ENCODE measurements around the gene CARS2.

Gene CARS2

DNA sequence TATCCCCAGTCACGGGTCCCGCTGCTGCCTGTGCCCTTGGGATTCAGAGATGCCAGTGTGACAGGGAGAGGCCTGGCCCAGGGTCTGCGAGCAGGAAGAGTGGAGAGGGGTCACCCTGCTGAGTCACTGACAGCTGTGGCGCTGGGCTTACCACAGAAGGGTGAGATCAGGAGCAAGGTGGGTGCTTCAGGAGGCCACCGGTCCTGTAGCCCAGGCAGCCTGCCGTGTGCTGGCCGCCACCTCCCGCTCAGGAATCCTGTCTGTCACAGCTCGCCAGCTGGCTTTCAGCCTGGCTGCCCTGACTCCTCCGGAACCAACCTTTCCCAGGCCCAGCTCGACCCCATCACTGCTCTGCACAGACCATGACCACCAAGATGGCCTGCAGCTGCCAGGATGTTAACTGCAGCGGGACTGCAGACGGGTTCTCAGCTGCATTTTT is 65.3 kb downstream of the CARS2 start:
- Histone ChIP-seq H3K36me3 (ENCODE audit: insufficient read depth, low read depth, low read length) (peaks cover 83% of the 10 kb centered on the region), H3K9ac (ENCODE audit: low read depth, low read length) (no peak overlapping the region)

GRCh38 chr13:110639935-110640334 is 66.0 kb downstream of the CARS2 start:
- H3K4me3 ChIP-seq (ENCODE audit: low read length) = no peak overlapping the region
- no peaks in the 10 kb centered on the region for H3K27me3 ChIP-seq (ENCODE audit: insufficient read depth, low read length)
- no peak overlapping the region for H3K27ac ChIP-seq (ENCODE audit: low read length)
- no peak overlapping the region for H3K9ac ChIP-seq (ENCODE audit: low read depth, low read length)
- no peaks in the 10 kb centered on the region for H3K9me3 ChIP-seq (ENCODE audit: insufficient read depth, low read depth, low read length)
- no peaks in the 10 kb centered on the region; the same call in 1 of the 2 replicates for H3K4me1 ChIP-seq (ENCODE audit: insufficient read depth, low read length)
- peaks cover 88% of the 10 kb centered on the region for H3K36me3 ChIP-seq (ENCODE audit: insufficient read depth, low read depth, low read length)

More for the DNA sequence above, 65.3 kb downstream of the CARS2 start:
- H3K27ac ChIP-seq (ENCODE audit: low read length) = no peak overlapping the region
- no peaks in the 10 kb centered on the region for H3K9me3 ChIP-seq (ENCODE audit: insufficient read depth, low read depth, low read length)
- H3K4me3 ChIP-seq (ENCODE audit: low read length) = no peak overlapping the region
- H3K27me3 ChIP-seq (ENCODE audit: insufficient read depth, low read length) = no peaks in the 10 kb centered on the region
- no peaks in the 10 kb centered on the region; the same call in 1 of the 2 replicates for H3K4me1 ChIP-seq (ENCODE audit: insufficient read depth, low read length)

GRCh38 chr13:110638814-110639806 is 66.8 kb downstream of the CARS2 start:
- H3K9me3 ChIP-seq (ENCODE audit: insufficient read depth, low read depth, low read length) = no peaks in the 10 kb centered on the region
- H3K36me3 ChIP-seq (ENCODE audit: insufficient read depth, low read depth, low read length) = peaks cover 94% of the 10 kb centered on the region
- no peak overlapping the region for H3K9ac ChIP-seq (ENCODE audit: low read depth, low read length)
- H3K27me3 ChIP-seq (ENCODE audit: insufficient read depth, low read length) = no peaks in the 10 kb centered on the region
- H3K4me1 ChIP-seq (ENCODE audit: insufficient read depth, low read length) = no peaks in the 10 kb centered on the region
- no peak overlapping the region for H3K4me3 ChIP-seq (ENCODE audit: low read length)
- no peak overlapping the region for H3K27ac ChIP-seq (ENCODE audit: low read length)

DNA sequence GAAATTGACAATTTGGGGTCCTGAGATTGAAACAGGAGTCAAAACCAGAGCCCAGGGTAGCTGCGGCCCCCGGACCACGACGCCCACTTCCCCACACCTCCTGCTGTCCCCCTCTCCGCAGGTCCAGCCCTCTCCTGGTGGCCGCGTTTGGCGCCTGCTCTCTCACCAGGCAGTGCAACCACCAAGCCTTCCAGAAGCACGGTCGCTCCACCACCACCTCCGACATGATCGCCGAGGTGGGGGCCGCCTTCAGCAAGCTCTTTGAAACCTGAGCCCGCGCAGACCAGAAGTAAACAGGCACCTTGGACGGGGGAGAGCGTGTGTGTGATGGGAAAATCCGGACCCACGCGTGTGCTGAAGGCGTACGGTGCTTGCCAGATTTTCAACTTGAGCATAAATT is 67.7 kb downstream of the CARS2 start:
- Histone ChIP-seq H3K36me3 (ENCODE audit: insufficient read depth, low read depth, low read length) (peaks cover 89% of the 10 kb centered on the region), H3K27ac (ENCODE audit: low read length) (no peak overlapping the region), H3K9ac (ENCODE audit: low read depth, low read length) (no peak overlapping the region)

DNA sequence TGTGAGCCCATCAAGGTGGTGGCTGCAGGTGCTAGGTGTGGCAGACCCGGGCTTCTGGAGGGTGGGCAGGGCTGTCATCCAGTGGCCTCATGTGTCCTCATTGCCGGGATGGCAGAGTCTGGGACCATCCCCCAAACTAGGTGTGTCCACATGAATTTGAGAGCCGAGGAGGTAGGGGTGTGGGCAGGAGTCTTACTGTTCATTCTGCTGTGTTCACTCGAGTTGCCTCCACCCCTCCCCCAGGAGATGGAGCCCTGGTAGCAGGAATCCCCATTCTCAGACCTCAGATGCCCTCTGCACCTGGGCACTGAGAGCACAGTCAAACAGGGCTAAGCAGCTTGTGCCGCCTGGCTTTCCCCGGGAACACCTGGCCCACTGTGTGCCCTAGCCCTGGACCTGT is 68.2 kb downstream of the CARS2 start:
- H3K9me3 ChIP-seq (ENCODE audit: insufficient read depth, low read depth, low read length) = no peaks in the 10 kb centered on the region
- no peak overlapping the region for H3K4me3 ChIP-seq (ENCODE audit: low read length)
- no peaks in the 10 kb centered on the region for H3K4me1 ChIP-seq (ENCODE audit: insufficient read depth, low read length)
- H3K36me3 ChIP-seq (ENCODE audit: insufficient read depth, low read depth, low read length) = peaks cover 84% of the 10 kb centered on the region
- no peaks in the 10 kb centered on the region for H3K27me3 ChIP-seq (ENCODE audit: insufficient read depth, low read length)
- H3K27ac ChIP-seq (ENCODE audit: low read length) = no peak overlapping the region
- no peak overlapping the region for H3K9ac ChIP-seq (ENCODE audit: low read depth, low read length)

More for the DNA sequence above, 67.7 kb downstream of the CARS2 start:
- H3K27me3 ChIP-seq (ENCODE audit: insufficient read depth, low read length) = no peaks in the 10 kb centered on the region
- no peak overlapping the region for H3K4me3 ChIP-seq (ENCODE audit: low read length)
- no peaks in the 10 kb centered on the region for H3K4me1 ChIP-seq (ENCODE audit: insufficient read depth, low read length)
- H3K9me3 ChIP-seq (ENCODE audit: insufficient read depth, low read depth, low read length) = no peaks in the 10 kb centered on the region

GRCh38 chr13:110637275-110637674 is 68.6 kb downstream of the CARS2 start:
- H3K36me3 ChIP-seq (ENCODE audit: insufficient read depth, low read depth, low read length) = peaks cover 81% of the 10 kb centered on the region
- no peaks in the 10 kb centered on the region for H3K4me1 ChIP-seq (ENCODE audit: insufficient read depth, low read length)
- H3K27me3 ChIP-seq (ENCODE audit: insufficient read depth, low read length) = no peaks in the 10 kb centered on the region
- no peak overlapping the region for H3K4me3 ChIP-seq (ENCODE audit: low read length)
- H3K9ac ChIP-seq (ENCODE audit: low read depth, low read length) = no peak overlapping the region
- no peaks in the 10 kb centered on the region for H3K9me3 ChIP-seq (ENCODE audit: insufficient read depth, low read depth, low read length)
- H3K27ac ChIP-seq (ENCODE audit: low read length) = no peak overlapping the region

- Histone ChIP-seq H3K4me3 (ENCODE audit: low read length) (no peak overlapping the region), H3K27ac (ENCODE audit: low read length) (no peak overlapping the region), H3K9ac (ENCODE audit: low read depth, low read length) (no peak overlapping the region), H3K9me3 (ENCODE audit: insufficient read depth, low read depth, low read length) (no peaks in the 10 kb centered on the region), H3K36me3 (ENCODE audit: insufficient read depth, low read depth, low read length) (peaks cover 78% of the 10 kb centered on the region), H3K27me3 (ENCODE audit: insufficient read depth, low read length) (no peaks in the 10 kb centered on the region), H3K4me1 (ENCODE audit: insufficient read depth, low read length) (no peaks in the 10 kb centered on the region)
Observed at GRCh38 chr13:110636701-110637201, 69.2 kb downstream of the CARS2 start.

GRCh38 chr13:110636053-110636475 is 69.9 kb downstream of the CARS2 start:
- Histone ChIP-seq H3K36me3 (ENCODE audit: insufficient read depth, low read depth, low read length) (peaks cover 77% of the 10 kb centered on the region), H3K27ac (ENCODE audit: low read length) (no peak overlapping the region), H3K27me3 (ENCODE audit: insufficient read depth, low read length) (no peaks in the 10 kb centered on the region), H3K4me1 (ENCODE audit: insufficient read depth, low read length) (no peaks in the 10 kb centered on the region), H3K9me3 (ENCODE audit: insufficient read depth, low read depth, low read length) (no peaks in the 10 kb centered on the region), H3K9ac (ENCODE audit: low read depth, low read length) (no peak overlapping the region), H3K4me3 (ENCODE audit: low read length) (no peak overlapping the region)

DNA sequence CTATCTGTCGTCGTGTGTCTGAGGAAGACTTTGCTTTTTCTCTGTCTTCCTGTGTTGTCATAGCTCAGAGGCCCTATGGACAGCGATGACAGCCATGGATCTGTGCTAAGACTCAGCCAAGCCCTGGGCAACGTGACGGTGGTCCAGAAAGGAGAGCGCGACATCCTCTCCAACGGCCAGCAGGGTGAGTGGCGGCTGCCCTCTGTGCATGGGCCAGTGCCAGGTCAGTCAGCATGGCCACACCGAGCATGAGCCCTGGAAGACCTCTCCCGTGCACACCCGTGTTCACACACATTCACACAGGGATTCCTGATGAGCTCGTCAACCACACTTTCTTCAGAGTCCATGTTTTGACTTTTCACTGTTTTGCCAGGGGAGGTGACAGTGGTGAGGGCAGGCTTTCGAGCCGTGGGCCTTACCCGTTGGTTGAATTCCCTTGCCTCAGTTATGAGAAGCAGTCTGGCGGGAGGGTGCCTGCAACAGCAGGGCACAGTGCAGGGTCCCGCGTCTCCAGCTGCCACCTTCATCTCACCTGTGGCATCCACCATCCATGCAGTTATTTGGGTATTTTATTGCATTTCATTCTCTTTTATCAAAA is 70.4 kb downstream of the CARS2 start:
- Histone ChIP-seq H3K4me3 (ENCODE audit: low read length) (no peak overlapping the region), H3K27ac (ENCODE audit: low read length) (no peak overlapping the region), H3K9me3 (ENCODE audit: insufficient read depth, low read depth, low read length) (no peaks in the 10 kb centered on the region), H3K27me3 (ENCODE audit: insufficient read depth, low read length) (no peaks in the 10 kb centered on the region), H3K9ac (ENCODE audit: low read depth, low read length) (no peak overlapping the region), H3K36me3 (ENCODE audit: insufficient read depth, low read depth, low read length) (peaks cover 76% of the 10 kb centered on the region), H3K4me1 (ENCODE audit: insufficient read depth, low read length) (no peaks in the 10 kb centered on the region)

GRCh38 chr13:110634558-110634957 is 71.4 kb downstream of the CARS2 start:
- no peak overlapping the region for H3K27ac ChIP-seq (ENCODE audit: low read length)
- no peaks in the 10 kb centered on the region for H3K4me1 ChIP-seq (ENCODE audit: insufficient read depth, low read length)
- no peak overlapping the region for H3K9ac ChIP-seq (ENCODE audit: low read depth, low read length)
- H3K4me3 ChIP-seq (ENCODE audit: low read length) = no peak overlapping the region
- H3K36me3 ChIP-seq (ENCODE audit: insufficient read depth, low read depth, low read length) = peaks cover 66% of the 10 kb centered on the region
- H3K27me3 ChIP-seq (ENCODE audit: insufficient read depth, low read length) = no peaks in the 10 kb centered on the region
- H3K9me3 ChIP-seq (ENCODE audit: insufficient read depth, low read depth, low read length) = no peaks in the 10 kb centered on the region

DNA sequence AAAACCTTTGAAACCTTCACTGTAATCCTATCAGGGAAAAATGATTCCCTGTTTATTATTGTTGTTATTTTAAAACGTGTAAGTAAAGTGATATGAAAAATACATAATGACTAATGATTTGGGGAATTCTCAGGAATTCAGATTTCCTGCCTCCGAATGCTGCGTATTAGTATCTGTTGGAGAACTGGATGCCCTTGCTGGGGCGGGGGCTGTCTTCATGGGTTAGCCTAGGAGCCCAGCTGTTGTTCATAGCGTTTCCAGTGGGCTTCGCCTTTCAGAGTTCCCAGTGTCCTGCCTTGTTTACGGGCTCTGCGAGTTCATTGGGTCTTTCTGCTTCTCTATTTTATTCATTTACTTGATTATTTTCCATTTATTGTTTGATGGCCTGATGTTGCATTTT is 72.1 kb downstream of the CARS2 start:
- Histone ChIP-seq H3K9ac (ENCODE audit: low read depth, low read length) (no peak overlapping the region), H3K27me3 (ENCODE audit: insufficient read depth, low read length) (no peaks in the 10 kb centered on the region), H3K36me3 (ENCODE audit: insufficient read depth, low read depth, low read length) (peaks cover 66% of the 10 kb centered on the region), H3K4me1 (ENCODE audit: insufficient read depth, low read length) (no peaks in the 10 kb centered on the region), H3K27ac (ENCODE audit: low read length) (no peak overlapping the region), H3K4me3 (ENCODE audit: low read length) (no peak overlapping the region), H3K9me3 (ENCODE audit: insufficient read depth, low read depth, low read length) (no peaks in the 10 kb centered on the region)
